WTC11 (cell line): Measurements from ENCODE around the gene CNPY4. TPM values are rescaled to one million over a fixed set of nuclear protein-coding genes. Genes with fewer than 3 reads are reported as not detected.

ENCODE experiments used
- ATAC-seq: fragments of 200-7000 bp; cut with Tn5 transposase; 2 replicates; pipeline ENCODE4 v1.10.0; 2021; ENCODE audit warnings: mild to moderate bottlenecking, moderate library complexity
- CTCF ChIA-PET: fragments of 300-600 bp; sonication (Branson Sonifier 250); formaldehyde crosslinking; loops from one replicate; lab custom pipeline; 2021; ENCODE audit warnings: antibody characterized with exemption; lab: Charles Lee
- POLR2A ChIA-PET: fragments of 350-600 bp; sonication (Branson Sonifier 250); formaldehyde crosslinking; loops from one replicate; lab custom pipeline; 2021; ENCODE audit warnings: antibody characterized with exemption; lab: Charles Lee
- DNase-seq: peaks from one replicate; pipeline ENCODE4 v3.0.0; 2021; ENCODE audit warnings: low spot score
- H3K27ac Mint-ChIP-seq: 2 replicates; pipeline ENCODE4 v1.8.0; 2021; ENCODE audit warnings: mixed read lengths
- H3K27me3 Mint-ChIP-seq: 2 replicates; pipeline ENCODE4 v1.8.0; 2021; ENCODE audit warnings: low read depth, mild to moderate bottlenecking, moderate library complexity, mixed read lengths
- H3K36me3 Mint-ChIP-seq: 2 replicates; pipeline ENCODE4 v1.8.0; 2021; ENCODE audit warnings: mixed read lengths
- H3K4me1 Mint-ChIP-seq: 2 replicates; pipeline ENCODE4 v1.8.0; 2022; ENCODE audit warnings: mixed read lengths
- H3K4me3 Mint-ChIP-seq: 2 replicates; pipeline ENCODE4 v1.8.0; 2021; ENCODE audit warnings: mild to moderate bottlenecking, moderate library complexity, mixed read lengths
- H3K9me3 Mint-ChIP-seq: 2 replicates; pipeline ENCODE4 v1.8.0; 2021; ENCODE audit warnings: mixed read lengths
- CREB1 ChIP-seq: sonication (generic); formaldehyde crosslinking; IDR thresholded peaks from 2 replicates; pipeline ENCODE4 v1.8.0; 2023; ENCODE audit warnings: mild to moderate bottlenecking, missing genetic modification reagents
- CREM ChIP-seq: sonication (generic); formaldehyde crosslinking; IDR thresholded peaks from 2 replicates; pipeline ENCODE4 v1.8.1; 2022; ENCODE audit warnings: mild to moderate bottlenecking, missing genetic modification reagents, moderate library complexity
- E2F1 ChIP-seq: sonication (generic); formaldehyde crosslinking; IDR thresholded peaks from 2 replicates; pipeline ENCODE4 v1.8.0; 2022; ENCODE audit warnings: mild to moderate bottlenecking, missing genetic modification reagents
- E2F4 ChIP-seq: sonication (generic); formaldehyde crosslinking; IDR thresholded peaks from 2 replicates; pipeline ENCODE4 v1.8.1; 2022; ENCODE audit warnings: low read depth, mild to moderate bottlenecking, moderate library complexity, missing genetic modification reagents, borderline replicate concordance
- ESRRA ChIP-seq: sonication (generic); formaldehyde crosslinking; IDR thresholded peaks from 2 replicates; pipeline ENCODE4 v1.8.1; 2022; ENCODE audit warnings: mild to moderate bottlenecking, missing genetic modification reagents, borderline replicate concordance
- ETV6 ChIP-seq: sonication (generic); formaldehyde crosslinking; IDR thresholded peaks from 2 replicates; pipeline ENCODE4 v1.8.1; 2022; ENCODE audit warnings: mild to moderate bottlenecking, missing genetic modification reagents
- FOXK1 ChIP-seq: sonication (generic); formaldehyde crosslinking; IDR thresholded peaks from 2 replicates; pipeline ENCODE4 v1.8.0; 2022; ENCODE audit warnings: mild to moderate bottlenecking, moderate library complexity, missing genetic modification reagents
- GABPB1 ChIP-seq: sonication (generic); formaldehyde crosslinking; IDR thresholded peaks from 2 replicates; pipeline ENCODE4 v1.8.1; 2023; ENCODE audit warnings: mild to moderate bottlenecking, missing genetic modification reagents
- HMGA2 ChIP-seq: fragments of 250-450 bp; sonication (Bioruptor Pico); IDR thresholded peaks from 2 replicates; pipeline ENCODE4 v1.4.0; 2021; ENCODE audit warnings: mild to moderate bottlenecking, moderate library complexity
- JUN ChIP-seq: sonication (generic); formaldehyde crosslinking; IDR thresholded peaks from 2 replicates; pipeline ENCODE4 v1.8.0; 2023; ENCODE audit warnings: mild to moderate bottlenecking, missing genetic modification reagents
- KAT7 ChIP-seq: sonication (generic); formaldehyde crosslinking; IDR thresholded peaks from 2 replicates; pipeline ENCODE4 v1.8.1; 2023; ENCODE audit warnings: missing genetic modification reagents, mild to moderate bottlenecking, borderline replicate concordance
- MAX ChIP-seq: sonication (generic); formaldehyde crosslinking; IDR thresholded peaks from 2 replicates; pipeline ENCODE4 v1.8.0; 2022; ENCODE audit warnings: mild to moderate bottlenecking, missing genetic modification reagents
- NFE2L1 ChIP-seq: sonication (generic); formaldehyde crosslinking; IDR thresholded peaks from 2 replicates; pipeline ENCODE4 v1.8.1; 2023; ENCODE audit warnings: missing genetic modification reagents
- NR2C2 ChIP-seq: sonication (generic); formaldehyde crosslinking; IDR thresholded peaks from 2 replicates; pipeline ENCODE4 v1.8.0; 2022; ENCODE audit warnings: mild to moderate bottlenecking, missing genetic modification reagents
- RELA ChIP-seq: sonication (generic); formaldehyde crosslinking; IDR thresholded peaks from 2 replicates; pipeline ENCODE4 v1.8.1; 2022; ENCODE audit warnings: missing genetic modification reagents, mild to moderate bottlenecking, borderline replicate concordance
- SMAD3 ChIP-seq: sonication (generic); formaldehyde crosslinking; IDR thresholded peaks from 2 replicates; pipeline ENCODE4 v1.8.0; 2022; ENCODE audit warnings: missing genetic modification reagents, mild to moderate bottlenecking, borderline replicate concordance
- SP1 ChIP-seq: sonication (generic); formaldehyde crosslinking; conservative IDR thresholded peaks from 2 replicates; pipeline ENCODE4 v1.8.1; 2022; ENCODE audit warnings: missing genetic modification reagents
- TEAD1 ChIP-seq: sonication (generic); formaldehyde crosslinking; IDR thresholded peaks from 2 replicates; pipeline ENCODE4 v1.8.0; 2022; ENCODE audit warnings: mild to moderate bottlenecking, missing genetic modification reagents
- ZNF121 ChIP-seq: sonication (generic); formaldehyde crosslinking; IDR thresholded peaks from 2 replicates; pipeline ENCODE4 v1.8.0; 2023; ENCODE audit warnings: missing genetic modification reagents
- ZNF232 ChIP-seq: sonication (generic); formaldehyde crosslinking; IDR thresholded peaks from 2 replicates; pipeline ENCODE4 v1.8.0; 2022; ENCODE audit warnings: mild to moderate bottlenecking, missing genetic modification reagents
- ZNF423 ChIP-seq: fragments of 250-450 bp; sonication (Bioruptor Pico); IDR thresholded peaks from 2 replicates; pipeline ENCODE4 v2.1.2; 2022; ENCODE audit warnings: mild to moderate bottlenecking, moderate library complexity
- total RNA-seq: library from RNA; stranded (reverse); gene quantifications from 3 replicates; pipeline ENCODE4 v1.2.3, GENCODE V29; 2021
- TF ChIP-seq, protein P1 (sequence below): sonication (generic); formaldehyde crosslinking; IDR thresholded peaks from 2 replicates; pipeline ENCODE4 v1.8.0; 2023; ENCODE audit warnings: missing genetic modification reagents
- TF ChIP-seq, protein P2 (sequence below): sonication (generic); formaldehyde crosslinking; IDR thresholded peaks from 2 replicates; pipeline ENCODE4 v1.8.0; 2023; ENCODE audit warnings: mild to moderate bottlenecking, missing genetic modification reagents
- TF ChIP-seq, protein P3 (sequence below): sonication (generic); formaldehyde crosslinking; IDR thresholded peaks from 2 replicates; pipeline ENCODE4 v1.8.0; 2022; ENCODE audit warnings: mild to moderate bottlenecking, missing genetic modification reagents
- TF ChIP-seq, protein P4 (sequence below): fragments of 200-600 bp; IDR thresholded peaks from 2 replicates; pipeline ENCODE4 v1.8.0; 2022; ENCODE audit warnings: antibody characterized with exemption
- TF ChIP-seq, protein P5 (sequence below): sonication (generic); formaldehyde crosslinking; IDR thresholded peaks from 2 replicates; pipeline ENCODE4 v1.8.1; 2023; ENCODE audit warnings: mild to moderate bottlenecking, missing genetic modification reagents, moderate library complexity
- TF ChIP-seq, protein P6 (sequence below): sonication (generic); formaldehyde crosslinking; IDR thresholded peaks from 2 replicates; pipeline ENCODE4 v1.8.1; 2022; ENCODE audit warnings: mild to moderate bottlenecking, moderate library complexity, missing genetic modification reagents

Gene CNPY4
- total RNA-seq, 1 experiment from 2014 or later: 15.1 TPM

GRCh38 chr7:100081535-100082102 is 37.8 kb upstream of the CNPY4 start, which contains the start of gene ZNF3:
TSS of gene ZNF3 (minus strand) at chr7:100081723. CDS start at chr7:100077357, 4,366 bp downstream.
- Mint-ChIP-seq H3K4me1 (peaks cover 23% of the 10 kb centered on the region), H3K27ac (peak within 1 kb of the TSS; percentile 95), H3K36me3 (peaks cover 36% of the 10 kb centered on the region), H3K9me3 (peaks cover 5% of the 10 kb centered on the region; the same call in 1 of the 2 replicates), H3K27me3 (no peaks in the 10 kb centered on the region; the same call in 1 of the 2 replicates), H3K4me3 (peak within 1 kb of the TSS; percentile 98)
- ChIA-PET POLR2A (interaction anchor here (1.1 to 3.7 kb wide), 4 partner anchors 9 to 49 kb away, joined by 3 to 56 read pairs (median 4); partner anchors contain the start of genes AP4M1 and MCM7), CTCF (interaction anchor here (1.1 to 1.9 kb wide), 8 partner anchors 20 to 168 kb away, joined by 3 to 23 read pairs (median 8); partner anchors contain the start of genes AP4M1, MBLAC1, MCM7 and ZKSCAN1)
- DNase-seq: peak; percentile 98
- peak; percentile 86 for ATAC-seq
- TF ChIP-seq ETV6 (CRISPR knock-in tag) (peak; percentile 85), NR2C2 (CRISPR knock-in tag) (peak; percentile 98), KAT7 (peak; percentile 67), SP1 (CRISPR knock-in tag) (peak; percentile 95), GABPB1 (CRISPR knock-in tag) (peak; percentile 88), E2F1 (CRISPR knock-in tag) (peak; percentile 57; the same call in 1 of the 2 replicates), MAX (peak; percentile 99), ZNF232 (CRISPR knock-in tag) (peak; percentile 65; the same call in 1 of the 2 replicates), ZNF423 (CRISPR knock-in tag) (no peak), E2F4 (CRISPR knock-in tag) (no peak), ESRRA (CRISPR knock-in tag) (peak; percentile 68; the same call in 1 of the 2 replicates), ZNF121 (CRISPR knock-in tag) (no peak), NFE2L1 (CRISPR knock-in tag) (peak; percentile 91), CREB1 (no peak; the same call in 1 of the 2 replicates), SMAD3 (peak; percentile 41; the same call in 1 of the 2 replicates), RELA (CRISPR knock-in tag) (0 out of 2 replicates have a peak, but pooled peaks have one; percentile 41), JUN (CRISPR knock-in tag) (0 out of 2 replicates have a peak, but pooled peaks have one; percentile 39), CREM (CRISPR knock-in tag) (peak; percentile 75), TEAD1 (CRISPR knock-in tag) (peak; percentile 33; the same call in 1 of the 2 replicates), HMGA2 (no peak), FOXK1 (CRISPR knock-in tag) (peak; percentile 97)
- TF ChIP-seq, protein P1, sequence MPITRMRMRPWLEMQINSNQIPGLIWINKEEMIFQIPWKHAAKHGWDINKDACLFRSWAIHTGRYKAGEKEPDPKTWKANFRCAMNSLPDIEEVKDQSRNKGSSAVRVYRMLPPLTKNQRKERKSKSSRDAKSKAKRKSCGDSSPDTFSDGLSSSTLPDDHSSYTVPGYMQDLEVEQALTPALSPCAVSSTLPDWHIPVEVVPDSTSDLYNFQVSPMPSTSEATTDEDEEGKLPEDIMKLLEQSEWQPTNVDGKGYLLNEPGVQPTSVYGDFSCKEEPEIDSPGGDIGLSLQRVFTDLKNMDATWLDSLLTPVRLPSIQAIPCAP (CRISPR knock-in tag): 0 out of 2 replicates have a peak, but pooled peaks have one; percentile 38
- TF ChIP-seq, protein P2, sequence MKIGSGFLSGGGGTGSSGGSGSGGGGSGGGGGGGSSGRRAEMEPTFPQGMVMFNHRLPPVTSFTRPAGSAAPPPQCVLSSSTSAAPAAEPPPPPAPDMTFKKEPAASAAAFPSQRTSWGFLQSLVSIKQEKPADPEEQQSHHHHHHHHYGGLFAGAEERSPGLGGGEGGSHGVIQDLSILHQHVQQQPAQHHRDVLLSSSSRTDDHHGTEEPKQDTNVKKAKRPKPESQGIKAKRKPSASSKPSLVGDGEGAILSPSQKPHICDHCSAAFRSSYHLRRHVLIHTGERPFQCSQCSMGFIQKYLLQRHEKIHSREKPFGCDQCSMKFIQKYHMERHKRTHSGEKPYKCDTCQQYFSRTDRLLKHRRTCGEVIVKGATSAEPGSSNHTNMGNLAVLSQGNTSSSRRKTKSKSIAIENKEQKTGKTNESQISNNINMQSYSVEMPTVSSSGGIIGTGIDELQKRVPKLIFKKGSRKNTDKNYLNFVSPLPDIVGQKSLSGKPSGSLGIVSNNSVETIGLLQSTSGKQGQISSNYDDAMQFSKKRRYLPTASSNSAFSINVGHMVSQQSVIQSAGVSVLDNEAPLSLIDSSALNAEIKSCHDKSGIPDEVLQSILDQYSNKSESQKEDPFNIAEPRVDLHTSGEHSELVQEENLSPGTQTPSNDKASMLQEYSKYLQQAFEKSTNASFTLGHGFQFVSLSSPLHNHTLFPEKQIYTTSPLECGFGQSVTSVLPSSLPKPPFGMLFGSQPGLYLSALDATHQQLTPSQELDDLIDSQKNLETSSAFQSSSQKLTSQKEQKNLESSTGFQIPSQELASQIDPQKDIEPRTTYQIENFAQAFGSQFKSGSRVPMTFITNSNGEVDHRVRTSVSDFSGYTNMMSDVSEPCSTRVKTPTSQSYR: no peak
- TF ChIP-seq, protein P3, sequence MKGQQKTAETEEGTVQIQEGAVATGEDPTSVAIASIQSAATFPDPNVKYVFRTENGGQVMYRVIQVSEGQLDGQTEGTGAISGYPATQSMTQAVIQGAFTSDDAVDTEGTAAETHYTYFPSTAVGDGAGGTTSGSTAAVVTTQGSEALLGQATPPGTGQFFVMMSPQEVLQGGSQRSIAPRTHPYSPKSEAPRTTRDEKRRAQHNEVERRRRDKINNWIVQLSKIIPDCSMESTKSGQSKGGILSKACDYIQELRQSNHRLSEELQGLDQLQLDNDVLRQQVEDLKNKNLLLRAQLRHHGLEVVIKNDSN (CRISPR knock-in tag): peak; percentile 54
- TF ChIP-seq, protein P4, sequence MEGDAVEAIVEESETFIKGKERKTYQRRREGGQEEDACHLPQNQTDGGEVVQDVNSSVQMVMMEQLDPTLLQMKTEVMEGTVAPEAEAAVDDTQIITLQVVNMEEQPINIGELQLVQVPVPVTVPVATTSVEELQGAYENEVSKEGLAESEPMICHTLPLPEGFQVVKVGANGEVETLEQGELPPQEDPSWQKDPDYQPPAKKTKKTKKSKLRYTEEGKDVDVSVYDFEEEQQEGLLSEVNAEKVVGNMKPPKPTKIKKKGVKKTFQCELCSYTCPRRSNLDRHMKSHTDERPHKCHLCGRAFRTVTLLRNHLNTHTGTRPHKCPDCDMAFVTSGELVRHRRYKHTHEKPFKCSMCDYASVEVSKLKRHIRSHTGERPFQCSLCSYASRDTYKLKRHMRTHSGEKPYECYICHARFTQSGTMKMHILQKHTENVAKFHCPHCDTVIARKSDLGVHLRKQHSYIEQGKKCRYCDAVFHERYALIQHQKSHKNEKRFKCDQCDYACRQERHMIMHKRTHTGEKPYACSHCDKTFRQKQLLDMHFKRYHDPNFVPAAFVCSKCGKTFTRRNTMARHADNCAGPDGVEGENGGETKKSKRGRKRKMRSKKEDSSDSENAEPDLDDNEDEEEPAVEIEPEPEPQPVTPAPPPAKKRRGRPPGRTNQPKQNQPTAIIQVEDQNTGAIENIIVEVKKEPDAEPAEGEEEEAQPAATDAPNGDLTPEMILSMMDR: peak; percentile 86
- TF ChIP-seq, protein P5, sequence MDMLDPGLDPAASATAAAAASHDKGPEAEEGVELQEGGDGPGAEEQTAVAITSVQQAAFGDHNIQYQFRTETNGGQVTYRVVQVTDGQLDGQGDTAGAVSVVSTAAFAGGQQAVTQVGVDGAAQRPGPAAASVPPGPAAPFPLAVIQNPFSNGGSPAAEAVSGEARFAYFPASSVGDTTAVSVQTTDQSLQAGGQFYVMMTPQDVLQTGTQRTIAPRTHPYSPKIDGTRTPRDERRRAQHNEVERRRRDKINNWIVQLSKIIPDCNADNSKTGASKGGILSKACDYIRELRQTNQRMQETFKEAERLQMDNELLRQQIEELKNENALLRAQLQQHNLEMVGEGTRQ: peak; percentile 46; the same call in 1 of the 2 replicates
- TF ChIP-seq, protein P6, sequence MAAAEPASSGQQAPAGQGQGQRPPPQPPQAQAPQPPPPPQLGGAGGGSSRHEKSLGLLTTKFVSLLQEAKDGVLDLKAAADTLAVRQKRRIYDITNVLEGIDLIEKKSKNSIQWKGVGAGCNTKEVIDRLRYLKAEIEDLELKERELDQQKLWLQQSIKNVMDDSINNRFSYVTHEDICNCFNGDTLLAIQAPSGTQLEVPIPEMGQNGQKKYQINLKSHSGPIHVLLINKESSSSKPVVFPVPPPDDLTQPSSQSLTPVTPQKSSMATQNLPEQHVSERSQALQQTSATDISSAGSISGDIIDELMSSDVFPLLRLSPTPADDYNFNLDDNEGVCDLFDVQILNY (CRISPR knock-in tag): peak; percentile 89
